T-helper 22 cell (primary cell): ENCODE measurements around the gene POMT2.
"Not testable (repeated sequence)": the region's sequence is repeated elsewhere in the genome, so short reads cannot be mapped to it uniquely, and the experiment has no call there.

ENCODE experiments used
- DNase-seq: peaks from one replicate; pipeline ENCODE4 v3.0.0-alpha.2; 2020; ENCODE audit warnings: low read depth

POMT2 gene

GRCh38 chr14:77301103-77301502, 19.6 kb downstream of the POMT2 start:
- no peak for DNase-seq

GRCh38 chr14:77299771-77300170, 20.9 kb downstream of the POMT2 start:
- DNase-seq, result no peak

GRCh38 chr14:77296906-77297305, 23.8 kb downstream of the POMT2 start:
- DNase-seq, result no peak

GRCh38 chr14:77296155-77296554, 24.5 kb downstream of the POMT2 start:
- DNase-seq, result no peak

- DNase-seq, result no peak
Measured at GRCh38 chr14:77290705-77291104, 30.0 kb downstream of the POMT2 start.

GRCh38 chr14:77286576-77286975, 34.1 kb downstream of the POMT2 start:
- no peak for DNase-seq

- no peak for DNase-seq
Measured at GRCh38 chr14:77284466-77284865, 36.2 kb downstream of the POMT2 start.

DNA sequence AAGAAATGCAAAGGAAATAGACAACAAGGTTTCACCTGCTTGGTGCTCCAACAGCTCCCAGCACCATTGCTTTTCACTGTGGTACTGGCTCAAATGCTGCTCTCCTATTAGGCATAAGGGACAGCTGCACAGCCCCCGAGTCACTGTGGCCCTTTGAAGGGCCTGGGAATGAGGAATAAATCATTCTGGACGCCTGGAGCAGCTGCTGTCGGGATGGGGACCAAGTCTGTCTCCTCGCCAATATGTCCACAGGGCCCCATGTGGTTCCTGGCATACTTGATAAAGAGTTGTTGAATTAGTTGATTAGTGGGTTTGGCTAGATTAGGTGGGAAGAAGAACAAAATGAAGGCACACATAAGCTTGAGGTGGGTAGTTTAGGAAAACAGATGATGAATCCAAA, 36.6 kb downstream of the POMT2 start:
- DNase-seq, result no peak

GRCh38 chr14:77281852-77282410, 38.8 kb downstream of the POMT2 start:
- DNase-seq, result no peak

GRCh38 chr14:77280921-77281320, 39.8 kb downstream of the POMT2 start:
- DNase-seq, result not testable (repeated sequence)

DNA sequence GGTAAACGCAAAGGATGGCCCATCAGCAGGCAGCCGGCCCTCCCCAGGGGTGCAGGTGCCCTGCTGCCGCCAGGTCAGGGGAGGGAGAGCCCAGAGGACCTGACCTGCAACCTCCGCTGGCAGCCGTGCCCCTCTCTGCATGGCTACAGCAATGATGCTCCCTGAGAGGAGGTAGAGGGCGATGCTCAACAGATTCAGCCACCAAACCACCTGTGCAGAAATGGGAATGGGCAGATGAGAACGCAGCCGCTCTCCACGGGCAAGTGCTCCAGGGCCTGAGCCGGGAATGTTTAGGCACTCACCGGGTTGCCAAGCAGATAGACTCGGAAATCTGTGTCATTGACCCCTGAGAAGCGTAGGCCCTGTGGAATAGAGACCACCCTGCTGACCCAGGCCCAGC, 41.0 kb downstream of the POMT2 start:
- no peak for DNase-seq

GRCh38 chr14:77278461-77279230, 42.0 kb downstream of the POMT2 start:
- no peak for DNase-seq

GRCh38 chr14:77276959-77277358, 43.7 kb downstream of the POMT2 start:
- no peak for DNase-seq

- DNase-seq, result no peak
Measured at GRCh38 chr14:77276295-77276935, 44.3 kb downstream of the POMT2 start.

GRCh38 chr14:77275601-77276017, 45.1 kb downstream of the POMT2 start:
- no peak for DNase-seq

GRCh38 chr14:77275041-77275580, 45.6 kb downstream of the POMT2 start:
- no peak for DNase-seq

DNA sequence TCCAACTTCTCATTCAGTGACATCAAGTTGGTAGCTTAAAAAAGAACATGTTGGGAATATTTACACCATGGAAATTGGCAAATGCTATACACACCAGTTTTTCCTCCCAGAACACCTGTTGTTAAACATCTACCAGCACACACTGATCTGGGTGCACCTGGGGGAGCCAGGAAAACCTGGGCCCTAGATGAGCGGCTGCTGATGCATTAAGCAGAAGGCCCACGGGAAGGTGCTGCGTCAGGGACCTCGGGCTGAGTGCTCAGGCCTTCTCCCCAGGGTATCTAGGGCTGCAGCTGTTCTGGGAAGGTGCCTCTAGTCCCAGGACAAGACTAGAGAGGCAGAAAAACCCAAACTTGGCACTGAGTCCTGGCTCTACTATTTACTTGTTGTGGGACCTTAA, 46.9 kb downstream of the POMT2 start:
- DNase-seq, result no peak

- no peak for DNase-seq
Measured at GRCh38 chr14:77272261-77272660, 48.4 kb downstream of the POMT2 start.

DNA sequence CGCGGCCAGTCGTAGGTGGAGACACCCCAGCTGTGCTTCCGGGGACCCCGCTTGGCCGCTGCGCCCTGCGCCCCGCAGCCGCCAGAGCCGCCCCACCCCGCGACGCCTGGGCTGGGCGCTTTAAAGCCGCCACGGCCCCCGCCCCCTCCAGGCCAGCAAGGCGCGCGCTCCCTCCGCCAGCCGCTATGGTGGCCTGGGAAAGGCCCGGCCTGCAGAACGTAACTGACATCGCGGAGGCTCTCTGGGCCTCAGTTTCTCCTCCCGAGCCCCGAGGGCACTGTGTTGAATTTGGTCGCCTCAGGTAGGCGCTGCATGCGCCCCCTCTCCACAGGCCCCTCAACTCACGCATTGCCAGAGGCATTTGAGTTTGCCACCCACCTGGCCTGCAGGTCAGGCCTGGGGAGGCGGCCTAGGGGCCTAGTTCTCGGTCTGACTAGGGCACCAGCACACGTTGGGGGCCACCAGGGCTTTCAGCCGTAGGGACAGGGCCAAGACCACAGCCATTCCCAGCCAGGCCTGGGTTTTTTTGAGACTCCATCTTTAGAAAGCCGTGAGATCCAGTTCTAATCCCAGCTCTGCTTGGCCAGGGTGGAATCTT, 49.5 kb downstream of the POMT2 start, which contains the start of gene NGB:
TSS of gene NGB (minus strand) at position 94 of the 598 bp plus-strand sequence. CDS start 269 bp downstream, outside the sequence.
- no peak for DNase-seq

GRCh38 chr14:77270361-77271112, 50.1 kb downstream of the POMT2 start:
- no peak for DNase-seq

DNA sequence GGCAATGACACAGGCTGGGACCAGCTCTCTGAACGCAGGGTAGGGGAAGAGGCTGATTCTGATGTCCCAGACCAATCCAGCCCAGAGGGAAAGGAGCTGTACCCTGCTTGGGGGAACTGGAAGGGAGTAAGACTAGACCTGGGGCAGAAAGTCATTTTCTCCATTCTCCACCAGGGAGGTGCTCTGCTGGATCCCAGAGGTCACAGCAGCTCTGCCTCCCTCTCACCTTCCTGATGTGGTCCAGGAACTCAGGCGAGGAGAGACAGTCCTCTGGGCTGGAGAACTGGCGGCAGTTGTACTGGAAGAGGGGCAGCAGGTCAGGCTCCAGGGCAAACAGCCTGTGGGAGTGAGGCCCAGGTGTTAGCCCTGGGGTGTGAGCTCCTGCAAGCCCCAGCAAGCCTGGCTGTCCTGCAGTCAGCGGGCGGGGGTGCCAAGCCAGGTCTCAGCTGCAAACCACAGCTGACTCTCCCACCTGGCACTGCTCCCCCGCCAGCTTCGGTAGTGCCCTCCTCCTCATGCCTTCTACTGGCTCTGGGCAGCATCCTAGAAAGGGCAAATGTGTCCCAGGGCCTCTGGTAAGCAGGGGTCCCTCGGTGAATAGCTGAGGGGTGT, 51.6 kb downstream of the POMT2 start:
- DNase-seq, result no peak
